ENCODE data around the gene GPS1.

DNA sequence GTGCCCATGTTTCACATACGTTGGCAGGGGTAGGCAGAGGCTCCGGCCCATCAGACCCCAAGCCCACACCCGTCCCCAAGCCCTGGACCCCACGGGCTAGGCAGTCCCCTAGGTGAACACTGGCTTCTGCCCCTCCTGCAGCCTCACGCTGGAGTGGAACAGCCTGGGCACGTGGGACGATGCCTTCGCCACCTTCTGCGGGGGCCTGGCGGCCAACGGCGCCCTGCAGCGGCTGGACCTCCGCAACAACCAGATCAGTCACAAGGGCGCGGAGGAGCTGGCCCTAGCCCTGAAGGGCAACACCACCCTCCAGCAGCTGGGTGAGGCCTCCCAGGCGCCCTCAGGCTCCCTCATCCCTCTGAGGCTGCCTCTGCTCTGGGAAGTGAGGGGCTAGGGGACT, 26.8 kb upstream of the GPS1 start:
- TF ChIP-seq, protein P1, sequence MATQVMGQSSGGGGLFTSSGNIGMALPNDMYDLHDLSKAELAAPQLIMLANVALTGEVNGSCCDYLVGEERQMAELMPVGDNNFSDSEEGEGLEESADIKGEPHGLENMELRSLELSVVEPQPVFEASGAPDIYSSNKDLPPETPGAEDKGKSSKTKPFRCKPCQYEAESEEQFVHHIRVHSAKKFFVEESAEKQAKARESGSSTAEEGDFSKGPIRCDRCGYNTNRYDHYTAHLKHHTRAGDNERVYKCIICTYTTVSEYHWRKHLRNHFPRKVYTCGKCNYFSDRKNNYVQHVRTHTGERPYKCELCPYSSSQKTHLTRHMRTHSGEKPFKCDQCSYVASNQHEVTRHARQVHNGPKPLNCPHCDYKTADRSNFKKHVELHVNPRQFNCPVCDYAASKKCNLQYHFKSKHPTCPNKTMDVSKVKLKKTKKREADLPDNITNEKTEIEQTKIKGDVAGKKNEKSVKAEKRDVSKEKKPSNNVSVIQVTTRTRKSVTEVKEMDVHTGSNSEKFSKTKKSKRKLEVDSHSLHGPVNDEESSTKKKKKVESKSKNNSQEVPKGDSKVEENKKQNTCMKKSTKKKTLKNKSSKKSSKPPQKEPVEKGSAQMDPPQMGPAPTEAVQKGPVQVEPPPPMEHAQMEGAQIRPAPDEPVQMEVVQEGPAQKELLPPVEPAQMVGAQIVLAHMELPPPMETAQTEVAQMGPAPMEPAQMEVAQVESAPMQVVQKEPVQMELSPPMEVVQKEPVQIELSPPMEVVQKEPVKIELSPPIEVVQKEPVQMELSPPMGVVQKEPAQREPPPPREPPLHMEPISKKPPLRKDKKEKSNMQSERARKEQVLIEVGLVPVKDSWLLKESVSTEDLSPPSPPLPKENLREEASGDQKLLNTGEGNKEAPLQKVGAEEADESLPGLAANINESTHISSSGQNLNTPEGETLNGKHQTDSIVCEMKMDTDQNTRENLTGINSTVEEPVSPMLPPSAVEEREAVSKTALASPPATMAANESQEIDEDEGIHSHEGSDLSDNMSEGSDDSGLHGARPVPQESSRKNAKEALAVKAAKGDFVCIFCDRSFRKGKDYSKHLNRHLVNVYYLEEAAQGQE (IDR thresholded peaks at IDR 0.05; ENCODE audit: insufficient read depth in 1 of 2, low read depth in 2 of 2, low read length in 2 of 2), result no peak
- no peak for TF ChIP-seq POLR2AphosphoS5 (IDR thresholded peaks at IDR 0.05; ENCODE audit: low read depth, low read length)
- TF ChIP-seq TAF1 (IDR thresholded peaks at IDR 0.05; ENCODE audit: borderline replicate concordance, insufficient read depth, low read length), result no peak
- no peak for TF ChIP-seq FOXP2 (optimal IDR thresholded peaks at IDR 0.05; ENCODE audit: borderline replicate concordance, extremely low read depth, extremely low read length, insufficient read depth)
- TF ChIP-seq SIN3A (IDR thresholded peaks at IDR 0.05; ENCODE audit: borderline replicate concordance, insufficient read depth, low read length), result no peak
